NT2/D1 (cell line): ENCODE data around the gene MAL.

Experiments
- DNase-seq: peaks from one replicate; pipeline ENCODE4 v3.0.0-alpha.2; 2011; ENCODE audit warnings: low read depth, low spot score
- H3K27me3 ChIP-seq: 2 replicates; pipeline ENCODE4 v1.6.0; 2011; ENCODE audit warnings: mild to moderate bottlenecking; ENCODE audit not compliant: insufficient read length, insufficient read depth
- H3K36me3 ChIP-seq: 2 replicates; pipeline ENCODE4 v1.6.1; 2011; ENCODE audit warnings: mild to moderate bottlenecking, low read length, mixed read lengths; ENCODE audit not compliant: insufficient read depth, insufficient read length
- H3K4me1 ChIP-seq: 2 replicates; pipeline ENCODE4 v1.5.1; 2011; ENCODE audit not compliant: insufficient read depth, insufficient read length
- H3K4me3 ChIP-seq: 2 replicates; pipeline ENCODE4 v1.5.1; 2011; ENCODE audit warnings: low read depth; ENCODE audit not compliant: insufficient read length
- H3K9ac ChIP-seq: 2 replicates; pipeline ENCODE4 v1.6.0; 2011; ENCODE audit warnings: low read depth; ENCODE audit not compliant: insufficient read length
- H3K9me3 ChIP-seq: 2 replicates; pipeline ENCODE4 v1.5.1; 2011; ENCODE audit warnings: mild to moderate bottlenecking, low read length; ENCODE audit not compliant: insufficient read depth
- SUZ12 ChIP-seq: IDR thresholded peaks from 2 replicates; pipeline ENCODE4 v1.6.1; 2011; ENCODE audit not compliant: insufficient read length, insufficient read depth; ENCODE audit errors: extremely low read depth
- YY1 ChIP-seq: IDR thresholded peaks from 2 replicates; pipeline ENCODE4 v1.6.1; 2011; ENCODE audit not compliant: insufficient read length, insufficient read depth
- ZNF274 ChIP-seq: IDR thresholded peaks from 2 replicates; pipeline ENCODE4 v1.6.1; 2011; ENCODE audit warnings: mild to moderate bottlenecking, low read depth, low read length

Gene MAL

DNA sequence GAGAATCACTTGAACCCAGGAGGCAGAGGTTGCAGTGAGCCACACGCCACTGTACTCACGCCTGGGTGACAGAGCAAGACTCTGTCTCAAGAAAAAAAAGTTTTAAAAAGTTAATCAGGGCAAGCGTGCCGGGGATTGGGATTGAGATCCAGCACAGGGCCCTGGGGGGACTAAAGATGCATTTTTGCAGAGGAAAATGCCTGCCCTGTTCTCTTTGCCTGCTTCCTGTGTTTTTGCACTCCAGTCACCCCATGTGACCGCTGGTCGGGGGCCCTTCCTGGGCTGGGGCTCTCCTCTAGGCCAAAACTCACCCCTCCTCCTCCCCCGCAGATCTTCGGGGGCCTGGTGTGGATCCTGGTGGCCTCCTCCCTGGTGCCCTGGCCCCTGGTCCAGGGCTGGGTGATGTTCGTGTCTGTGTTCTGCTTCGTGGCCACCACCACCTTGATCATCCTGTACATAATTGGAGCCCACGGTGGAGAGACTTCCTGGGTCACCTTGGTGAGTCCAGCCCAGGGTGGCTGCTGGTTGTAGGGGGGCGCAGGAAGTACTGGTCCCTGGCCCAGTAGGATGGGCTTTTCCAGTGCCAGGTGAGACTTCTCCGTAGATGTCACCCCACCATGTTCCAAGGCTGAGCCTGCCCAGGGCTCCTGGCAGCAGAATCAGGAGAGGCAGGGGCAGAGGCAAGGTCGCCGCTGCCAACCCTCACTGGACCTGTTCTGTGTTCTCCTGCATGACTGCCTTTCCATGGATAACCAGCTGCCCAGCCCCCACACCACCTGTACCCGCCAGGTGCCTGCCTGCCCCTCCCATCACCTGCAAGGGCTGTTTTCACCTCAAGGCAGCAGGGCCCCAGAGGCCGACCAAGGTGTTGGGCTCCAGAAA lies 22.4 kb downstream of the MAL start:
- Histone ChIP-seq H3K4me3 (no peak overlapping the region), H3K36me3 (no peaks in the 10 kb centered on the region), H3K4me1 (peaks cover 10% of the 10 kb centered on the region), H3K27me3 (peaks cover 10% of the 10 kb centered on the region), H3K9me3 (no peaks in the 10 kb centered on the region), H3K9ac (no peak overlapping the region)
- no peak for DNase-seq
- TF ChIP-seq ZNF274 = no peak
- no peak for TF ChIP-seq YY1
- no peak for TF ChIP-seq SUZ12

DNA sequence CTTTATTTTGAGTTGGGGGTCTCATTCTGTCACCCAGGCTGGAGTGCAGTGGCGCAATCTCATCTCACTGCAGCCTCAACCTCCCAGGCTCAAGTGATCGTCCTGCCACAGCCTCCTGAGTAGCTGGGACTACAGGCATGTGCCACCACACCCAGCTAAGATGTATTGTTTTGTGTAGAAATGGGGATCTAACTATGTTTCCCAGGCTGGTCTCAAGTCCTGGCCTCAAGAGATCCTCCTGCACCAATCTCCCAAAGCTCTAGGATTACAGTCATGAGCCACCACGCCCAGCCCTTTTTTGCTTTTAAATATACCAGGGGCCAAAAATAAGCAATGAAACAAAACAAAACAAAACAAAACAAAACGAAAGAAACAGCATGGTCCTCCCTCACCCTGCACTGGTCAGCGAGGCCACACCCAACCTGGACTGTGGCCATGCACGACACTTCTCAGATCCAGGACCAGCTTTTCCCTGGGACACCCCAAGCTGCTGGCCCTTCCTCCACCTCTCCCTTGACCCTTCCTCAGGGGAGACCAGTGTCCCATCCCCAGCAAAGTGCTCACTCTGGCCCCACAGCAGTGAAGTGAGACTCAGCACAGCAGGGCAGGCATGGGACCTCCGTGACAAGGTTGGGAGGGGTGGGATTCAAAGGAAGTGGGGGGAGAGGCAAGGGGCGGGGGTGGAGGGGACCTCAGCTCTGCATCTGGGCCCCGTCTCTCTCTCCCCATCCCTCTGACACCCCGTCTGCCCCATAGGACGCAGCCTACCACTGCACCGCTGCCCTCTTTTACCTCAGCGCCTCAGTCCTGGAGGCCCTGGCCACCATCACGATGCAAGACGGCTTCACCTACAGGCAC lies 23.5 kb downstream of the MAL start:
- Histone ChIP-seq H3K9ac (no peak overlapping the region), H3K27me3 (no peaks in the 10 kb centered on the region), H3K4me1 (no peaks in the 10 kb centered on the region), H3K9me3 (no peaks in the 10 kb centered on the region), H3K36me3 (no peaks in the 10 kb centered on the region), H3K4me3 (no peak overlapping the region)
- TF ChIP-seq YY1 = no peak
- no peak for TF ChIP-seq ZNF274
- TF ChIP-seq SUZ12 = no peak
- no peak for DNase-seq

- no peak for DNase-seq
- Histone ChIP-seq H3K4me3 (no peak overlapping the region), H3K4me1 (no peaks in the 10 kb centered on the region), H3K27me3 (no peaks in the 10 kb centered on the region), H3K9ac (no peak overlapping the region), H3K9me3 (no peaks in the 10 kb centered on the region), H3K36me3 (no peaks in the 10 kb centered on the region)
- TF ChIP-seq YY1 (no peak), SUZ12 (no peak), ZNF274 (no peak)
These were observed 24.1 kb downstream of the MAL start for GRCh38 chr2:95049683-95049955.

DNA sequence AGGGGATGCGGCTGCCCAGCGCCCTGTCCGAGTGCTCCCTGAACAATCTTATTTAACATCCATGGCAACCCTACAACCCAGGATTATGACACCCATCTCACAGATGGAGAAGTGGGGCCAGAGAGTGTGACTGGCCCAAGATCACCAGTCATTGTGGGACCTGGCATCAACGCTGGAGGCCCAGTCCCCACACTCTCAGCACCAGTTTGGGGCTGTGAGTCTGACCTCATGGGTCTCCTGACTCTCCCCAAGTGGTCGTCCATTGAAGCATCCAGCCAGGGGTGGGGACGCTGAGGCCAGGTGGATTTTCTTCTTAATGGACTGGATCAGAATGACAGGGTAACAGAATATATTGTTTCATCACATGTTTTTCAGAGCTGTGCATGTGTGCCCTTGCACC lies 24.5 kb downstream of the MAL start:
- no peak overlapping the region for H3K4me3 ChIP-seq
- TF ChIP-seq YY1 = no peak
- TF ChIP-seq SUZ12 = no peak
- H3K27me3 ChIP-seq = no peaks in the 10 kb centered on the region
- no peaks in the 10 kb centered on the region for H3K9me3 ChIP-seq
- no peaks in the 10 kb centered on the region for H3K4me1 ChIP-seq
- H3K36me3 ChIP-seq = no peaks in the 10 kb centered on the region
- DNase-seq = no peak
- no peak overlapping the region for H3K9ac ChIP-seq

- no peaks in the 10 kb centered on the region for H3K36me3 ChIP-seq
- no peak overlapping the region for H3K4me3 ChIP-seq
- H3K27me3 ChIP-seq = no peaks in the 10 kb centered on the region
- no peak for DNase-seq
- H3K4me1 ChIP-seq = no peaks in the 10 kb centered on the region
- no peak overlapping the region for H3K9ac ChIP-seq
- TF ChIP-seq YY1 (no peak), SUZ12 (no peak), ZNF274 (no peak)
- H3K9me3 ChIP-seq = no peaks in the 10 kb centered on the region
These were observed 25.1 kb downstream of the MAL start for GRCh38 chr2:95050385-95051300.

DNA sequence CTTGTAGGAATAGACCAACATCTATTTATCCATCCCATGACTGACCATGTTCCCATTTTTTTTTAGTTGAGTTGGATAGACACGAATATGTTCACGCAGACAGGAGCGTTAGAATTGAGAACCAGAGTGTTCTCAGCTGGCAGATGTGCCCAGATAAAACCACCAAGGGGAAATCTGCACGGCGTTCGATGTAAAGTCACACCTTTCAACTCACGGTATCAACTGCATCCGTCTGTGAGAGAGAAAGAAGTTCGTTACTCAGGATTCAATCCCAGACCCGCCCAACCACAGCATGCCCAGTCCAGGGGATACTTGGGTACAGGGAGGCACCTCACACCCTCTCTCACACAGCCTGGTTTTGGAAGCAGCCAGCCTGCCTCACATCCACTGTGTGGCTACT lies 26.1 kb downstream of the MAL start:
- Histone ChIP-seq H3K27me3 (peaks cover 3% of the 10 kb centered on the region), H3K4me3 (no peak overlapping the region), H3K9ac (no peak overlapping the region), H3K4me1 (peaks cover 2% of the 10 kb centered on the region), H3K36me3 (no peaks in the 10 kb centered on the region), H3K9me3 (no peaks in the 10 kb centered on the region)
- TF ChIP-seq SUZ12 = no peak
- DNase-seq = no peak

DNA sequence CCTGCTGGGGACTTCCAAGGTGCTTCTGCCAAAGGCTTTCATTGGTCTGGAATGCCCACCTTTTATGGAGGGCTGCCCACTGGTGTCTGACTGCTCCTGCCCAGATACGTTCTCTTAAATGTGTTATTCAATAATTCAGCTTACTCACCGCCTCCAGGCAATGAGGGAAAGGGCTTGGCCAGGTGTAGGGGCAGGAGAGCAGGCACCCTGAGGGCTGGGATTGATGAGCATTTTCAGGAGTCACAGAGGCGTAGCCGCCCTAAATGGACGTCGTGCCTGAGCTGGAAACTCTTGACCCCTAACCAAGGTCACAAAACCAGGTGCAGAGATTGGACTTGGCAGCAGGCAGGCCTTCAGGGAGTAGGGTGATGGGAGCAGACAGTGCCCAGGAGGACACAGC lies 26.8 kb downstream of the MAL start:
- no peaks in the 10 kb centered on the region for H3K9me3 ChIP-seq
- TF ChIP-seq ZNF274 (no peak), YY1 (no peak), SUZ12 (no peak)
- no peak overlapping the region for H3K9ac ChIP-seq
- H3K36me3 ChIP-seq = no peaks in the 10 kb centered on the region
- DNase-seq = no peak
- no peak overlapping the region for H3K4me3 ChIP-seq
- peaks cover 3% of the 10 kb centered on the region for H3K27me3 ChIP-seq
- H3K4me1 ChIP-seq = peaks cover 4% of the 10 kb centered on the region
